DMS 273 (cell line): ENCODE measurements around the gene PLCL1.
"Not testable (repeated sequence)": the region's sequence is repeated elsewhere in the genome, so short reads cannot be mapped to it uniquely, and the experiment has no call there.

ENCODE experiments used
- DNase-seq: peaks from one replicate; lab custom pipeline; 2025; ENCODE audit not compliant: unreplicated experiment; lab: John Stamatoyannopoulos, UW

Gene PLCL1

GRCh38 chr2:198162276-198162675 is 357.9 kb downstream of the PLCL1 start:
- no peak for DNase-seq

- no peak for DNase-seq
Observed at GRCh38 chr2:198164843-198165242, 360.4 kb downstream of the PLCL1 start.

DNA sequence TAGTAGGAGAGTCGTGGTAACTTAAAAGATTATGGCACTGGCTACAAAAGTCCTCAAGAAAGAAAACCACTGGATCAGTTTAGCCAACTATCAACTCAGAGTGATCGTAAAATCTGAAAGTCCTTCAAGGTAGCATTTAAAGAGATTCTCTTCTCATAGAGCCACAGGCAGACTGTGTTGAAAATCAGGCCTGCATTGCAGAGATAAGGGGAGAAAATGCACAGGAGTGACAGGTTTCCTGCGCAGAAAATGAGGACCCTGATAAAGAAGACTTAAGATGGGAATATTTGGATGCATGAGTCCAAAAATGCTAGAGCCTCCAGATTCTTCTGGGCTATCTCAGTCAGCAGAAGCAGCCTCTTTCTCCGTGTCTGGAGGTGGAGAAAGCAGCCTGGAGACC is 360.9 kb downstream of the PLCL1 start:
- DNase-seq = no peak

GRCh38 chr2:198167346-198167745 is 363.0 kb downstream of the PLCL1 start:
- DNase-seq = no peak

DNA sequence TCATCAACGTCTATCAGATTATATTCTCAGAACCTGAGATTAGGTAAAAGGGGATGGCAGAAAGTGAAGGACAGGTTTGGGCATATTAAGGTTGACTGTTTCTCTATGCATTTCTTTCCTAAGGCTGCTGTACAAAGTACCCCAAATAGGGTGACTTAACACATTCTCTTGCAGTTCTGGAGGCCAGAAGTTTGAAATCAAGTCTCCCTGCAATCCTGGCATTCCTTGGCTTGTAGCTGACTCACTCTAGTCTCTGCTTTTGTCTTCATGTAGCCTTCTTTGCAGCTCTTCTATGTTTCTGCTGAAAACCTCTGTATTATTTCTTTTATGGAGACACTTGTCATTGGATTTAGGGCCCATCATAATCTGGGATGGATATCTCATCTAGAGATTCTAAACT is 364.3 kb downstream of the PLCL1 start:
- no peak for DNase-seq

DNA sequence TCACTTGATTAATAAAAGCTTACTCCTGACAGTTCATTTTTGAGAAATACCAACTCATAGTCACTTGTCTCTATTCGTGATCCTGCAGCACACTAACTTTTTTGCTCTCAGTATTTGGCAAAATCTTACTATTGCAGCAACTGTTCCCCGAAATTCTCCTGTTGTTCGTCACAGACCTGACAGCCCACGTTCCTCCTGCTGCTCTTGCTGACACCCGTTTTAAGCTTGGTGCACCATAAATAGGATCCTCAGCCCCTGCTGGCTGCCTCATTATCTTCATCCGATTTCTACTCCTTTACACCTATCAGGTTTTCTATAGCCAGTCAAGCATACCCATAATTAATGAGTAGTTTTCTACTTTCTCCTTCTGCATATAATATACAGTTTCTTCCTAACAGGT is 368.8 kb downstream of the PLCL1 start:
- no peak for DNase-seq

GRCh38 chr2:198173864-198174263 is 369.5 kb downstream of the PLCL1 start:
- no peak for DNase-seq

DNA sequence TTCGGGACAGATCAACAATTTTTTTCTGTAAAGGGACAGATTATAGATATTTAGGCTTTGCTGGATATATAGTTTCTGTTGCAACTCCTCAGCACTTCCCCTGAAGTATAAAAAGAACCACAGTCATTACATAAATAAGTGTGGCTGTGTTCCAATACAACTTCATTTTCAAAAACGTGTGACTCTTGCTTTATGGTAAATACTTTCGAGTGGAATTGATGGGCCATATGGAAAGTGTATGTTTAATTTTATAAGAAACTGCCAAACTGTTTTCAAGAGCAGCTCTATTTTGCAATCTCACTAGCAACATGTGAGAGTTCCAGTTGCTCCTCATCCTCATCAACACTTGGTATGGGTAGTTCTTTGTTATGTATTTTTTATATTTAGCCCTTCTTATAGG is 370.9 kb downstream of the PLCL1 start:
- no peak for DNase-seq

DNA sequence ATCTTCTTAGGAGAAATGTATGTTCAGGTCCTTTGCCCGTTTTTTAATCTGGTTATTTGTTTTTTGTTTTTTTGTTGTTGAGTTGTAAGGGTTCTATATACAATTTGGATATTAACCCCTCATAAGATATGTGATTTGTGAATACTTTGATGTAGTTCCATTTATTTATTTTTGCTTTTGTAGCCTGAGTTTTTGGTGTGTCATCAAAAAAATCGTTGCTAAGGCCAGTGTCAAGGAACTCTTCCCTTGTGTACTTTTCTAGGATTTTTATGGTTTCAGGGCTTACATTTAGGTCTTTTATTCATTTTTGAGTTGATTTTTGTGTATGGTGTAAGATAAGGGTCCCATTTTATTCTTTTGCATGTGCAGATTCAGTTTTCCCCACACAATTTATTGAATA is 372.6 kb downstream of the PLCL1 start:
- no peak for DNase-seq

DNA sequence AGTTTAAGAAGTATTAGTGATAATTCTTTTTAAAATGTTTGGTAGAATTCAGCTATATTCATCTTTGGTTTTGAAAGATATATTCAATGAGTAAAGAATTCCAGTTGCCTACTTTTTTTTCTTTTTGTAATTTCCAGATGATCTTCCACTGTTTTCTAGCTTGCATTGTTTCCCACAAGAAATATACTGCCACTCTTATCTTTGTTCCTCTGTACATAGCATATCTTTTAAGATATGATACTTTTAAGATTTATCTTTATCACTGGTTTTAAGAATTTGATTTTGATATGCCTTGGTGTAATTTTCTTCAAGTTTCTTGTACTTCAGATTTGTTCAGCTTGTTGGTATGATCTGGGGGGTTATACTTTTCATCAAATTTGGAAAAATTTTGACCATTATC is 374.4 kb downstream of the PLCL1 start:
- DNase-seq = no peak

DNA sequence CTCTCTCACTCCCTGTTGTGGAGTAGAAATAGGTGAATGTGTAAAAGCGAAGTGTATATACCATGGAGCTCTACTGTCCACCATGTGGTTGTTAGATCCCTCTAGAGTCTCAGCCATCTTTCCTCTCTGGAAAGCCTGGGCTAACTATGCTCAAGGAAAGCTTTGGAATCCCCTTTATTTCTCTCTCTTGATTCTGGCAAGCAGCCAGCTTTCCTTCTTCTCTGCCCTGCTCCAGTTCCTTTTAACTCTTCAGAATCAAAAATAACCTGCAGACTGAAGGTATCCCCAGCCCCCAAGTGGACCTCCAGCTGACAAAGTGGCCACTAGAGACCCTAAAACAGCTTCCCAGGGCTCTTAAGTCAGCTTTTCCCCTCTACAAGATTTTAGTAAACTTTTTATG is 381.9 kb downstream of the PLCL1 start:
- DNase-seq = no peak

GRCh38 chr2:198187841-198188240 is 383.4 kb downstream of the PLCL1 start:
- DNase-seq = no peak

DNA sequence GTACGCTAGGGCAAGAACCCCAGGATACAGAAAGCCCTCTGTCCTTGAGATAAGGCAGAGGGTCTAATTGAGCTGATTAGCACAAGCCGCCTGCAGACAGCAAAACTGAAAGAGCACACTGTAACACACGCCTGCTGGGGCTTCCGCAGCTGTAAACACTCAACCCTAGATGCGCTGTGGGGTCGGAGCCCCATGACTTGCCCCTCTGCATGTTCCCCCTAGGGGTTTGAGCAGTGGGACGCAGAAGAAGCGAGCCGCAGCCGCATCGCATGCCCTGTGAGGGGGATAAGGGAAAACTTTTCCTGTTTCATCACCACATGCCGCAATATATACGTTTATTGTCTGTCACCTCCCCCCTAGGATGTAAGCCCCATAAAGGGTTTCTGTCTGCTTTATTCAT is 384.6 kb downstream of the PLCL1 start:
- DNase-seq = no peak

GRCh38 chr2:198191651-198192050 is 387.3 kb downstream of the PLCL1 start:
- DNase-seq = no peak

DNA sequence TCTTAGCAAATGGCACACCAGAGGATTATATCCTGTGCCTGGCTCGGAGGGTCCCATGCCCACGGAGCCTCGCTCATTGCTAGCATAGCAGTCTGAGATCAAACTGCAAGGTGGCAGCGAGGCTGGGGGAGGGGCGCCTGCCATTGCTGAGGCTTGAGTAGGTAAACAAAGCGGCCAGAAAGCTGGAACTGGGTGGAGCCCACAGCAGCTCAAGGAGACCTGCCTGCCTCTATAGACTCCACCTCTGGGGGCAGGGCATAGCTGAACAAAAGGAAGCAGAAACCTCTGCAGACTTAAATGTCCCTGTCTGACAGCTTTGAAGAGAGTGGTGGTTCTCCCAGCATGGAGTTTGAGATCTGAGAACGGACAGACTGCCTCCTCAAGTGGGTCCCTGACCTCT is 392.2 kb downstream of the PLCL1 start:
- not testable (repeated sequence) for DNase-seq
